Measurements from ENCODE around the gene PITPNC1. TPM values are rescaled to one million over a fixed set of nuclear protein-coding genes. Genes with fewer than 3 reads are reported as not detected.
A peak's percentile ranks its signal among the peaks of the same experiment; 100 is the strongest.

The PITPNC1 gene
- total RNA-seq, 1 experiment from 2014 or later, result 37.5 TPM

- Histone ChIP-seq H2AFZ (ENCODE audit: low read length) (no peak overlapping the region), H3K23ac (ENCODE audit: insufficient read length, low read depth, low read length) (no peak overlapping the region), H3K9me3 (ENCODE audit: control insufficient read depth, low read depth, low read length) (no peaks in the 10 kb centered on the region), H4K5ac (ENCODE audit: insufficient read length, low read depth, low read length) (no peak overlapping the region), H3K56ac (ENCODE audit: insufficient read length, low read depth, low read length) (no peak overlapping the region), H4K8ac (replicated peaks; ENCODE audit: insufficient read length, low read depth, low read length) (no peak overlapping the region), H2BK15ac (ENCODE audit: low read depth, low read length) (no peak overlapping the region), H3K9ac (ENCODE audit: extremely low read depth, insufficient read length, low read length) (no peak overlapping the region), H3K4ac (ENCODE audit: low read depth, low read length) (no peak overlapping the region), H3K14ac (ENCODE audit: insufficient read depth, low read length) (no peak overlapping the region), H3K79me1 (ENCODE audit: insufficient read depth, low read depth, low read length, poor library complexity, severe bottlenecking) (no peaks in the 10 kb centered on the region), H2AK5ac (ENCODE audit: insufficient read length, low read length) (no peak overlapping the region), H3K79me2 (ENCODE audit: insufficient read depth, low read length) (no peaks in the 10 kb centered on the region), H3K23me2 (ENCODE audit: insufficient read length, low read depth, low read length, poor library complexity, severe bottlenecking) (no peaks in the 10 kb centered on the region), H3K27ac (ENCODE audit: insufficient read length, low read depth, low read length) (no peak overlapping the region), H3K27me3 (ENCODE audit: insufficient read depth, low read length) (no peaks in the 10 kb centered on the region), H3K4me1 (ENCODE audit: insufficient read depth, low read length) (no peaks in the 10 kb centered on the region), H2BK5ac (ENCODE audit: insufficient read length, low read length) (no peak overlapping the region), H2BK20ac (ENCODE audit: low read depth, low read length, poor library complexity, severe bottlenecking) (no peak overlapping the region), H2BK120ac (ENCODE audit: low read depth, low read length, poor library complexity, severe bottlenecking) (no peak overlapping the region), H4K20me1 (ENCODE audit: control insufficient read depth, insufficient read depth, insufficient read length) (no peaks in the 10 kb centered on the region), H3K18ac (ENCODE audit: insufficient read length, low read depth, low read length) (no peak overlapping the region), H3T11ph (ENCODE audit: low read length) (no peak overlapping the region), H4K91ac (ENCODE audit: insufficient read length, low read depth, low read length) (no peak overlapping the region), H2BK12ac (ENCODE audit: insufficient read length, low read depth, low read length) (no peak overlapping the region), H3K4me2 (ENCODE audit: insufficient read depth, insufficient read length, low read length) (no peak overlapping the region)
- no peak for DNase-seq
- TF ChIP-seq CTCF (conservative IDR thresholded peaks at IDR 0.05), result no peak
- H3K36me3 Mint-ChIP-seq (ENCODE audit: insufficient read depth in 1 of 3, low read depth in 3 of 3), result peaks cover 10 to 29% (median 11%) of the 10 kb centered on the region in 3 experiments
- no CpG with 5 or more reads among the region's 4 CpGs for WGBS (ENCODE audit: extremely low coverage, insufficient read length, low lambda C conversion rate)
- 0 out of 7 replicates have a peak overlapping the region, but pooled peaks of 1 of the 3 experiments have one; percentile 47 for H3K27ac Mint-ChIP-seq
- H3K4me1 Mint-ChIP-seq, result no peaks in the 10 kb centered on the region
- H3K27me3 Mint-ChIP-seq (ENCODE audit: low read depth), result no peaks in the 10 kb centered on the region
- peaks cover 0 to 8% of the 10 kb centered on the region in 2 experiments; a peak in 1 of 5 replicates for H3K9me3 Mint-ChIP-seq
- no peak overlapping the region for H3K4me3 Mint-ChIP-seq
Measured at GRCh38 chr17:67666028-67666427, 288.9 kb downstream of the PITPNC1 start.

Data from H9 (cell line).